H1 (cell line): ENCODE data around the gene ZSWIM4. TPM values are rescaled to one million over a fixed set of nuclear protein-coding genes. Genes with fewer than 3 reads are reported as not detected.

Experiments
- CTCF ChIA-PET: fragments of 300-600 bp; sonication (Branson Sonifier 250); formaldehyde crosslinking; loops from one replicate; lab custom pipeline; 2021; ENCODE audit not compliant: partially characterized antibody; lab: Charles Lee
- POLR2A ChIA-PET: fragments of 300-600 bp; sonication (Branson Sonifier 250); formaldehyde crosslinking; loops from one replicate; lab custom pipeline; 2021; ENCODE audit warnings: inconsistent platforms; ENCODE audit not compliant: partially characterized antibody; lab: Charles Lee
- DNase-seq, 2 experiments: peaks; one replicate each; pipeline versions ENCODE4 v3.0.0 to v3.0.0-alpha.2; 2010 to 2022; ENCODE audit warnings: low spot score in 2 of 2, low read depth in 1 of 2, mixed read lengths in 1 of 2
- FAIRE-seq: peaks from 2 replicates; lab custom pipeline; 2011; peaks lifted over from hg19 to GRCh38; lab: Jason Lieb, UNC
- H2AFZ ChIP-seq: 2 replicates; pipeline ENCODE4 v1.8.1; 2012; ENCODE audit warnings: low read length, inconsistent platforms
- H2AK5ac ChIP-seq: 2 replicates; pipeline ENCODE4 v1.6.1; 2013; ENCODE audit warnings: low read depth, low read length
- H2BK120ac ChIP-seq: replicated peaks from 2 replicates; pipeline ENCODE3; 2013; ENCODE audit warnings: low read depth, low read length, inconsistent platforms
- H2BK12ac ChIP-seq: 2 replicates; pipeline ENCODE4 v1.6.1; 2013; ENCODE audit warnings: low read depth, low read length
- H2BK15ac ChIP-seq: 2 replicates; pipeline ENCODE4 v1.6.1; 2013; ENCODE audit warnings: low read length
- H2BK20ac ChIP-seq: 2 replicates; pipeline ENCODE4 v1.6.1; 2013; ENCODE audit warnings: low read length
- H2BK5ac ChIP-seq: 2 replicates; pipeline ENCODE4 v1.6.1; 2013; ENCODE audit warnings: low read depth, low read length
- H3K14ac ChIP-seq: 2 replicates; pipeline ENCODE4 v1.6.1; 2013; ENCODE audit warnings: inconsistent platforms; ENCODE audit not compliant: insufficient read length
- H3K18ac ChIP-seq: 2 replicates; pipeline ENCODE4 v1.6.1; 2013; ENCODE audit warnings: low read length; ENCODE audit errors: extremely low read depth
- H3K23ac ChIP-seq: 2 replicates; pipeline ENCODE4 v1.6.1; 2013; ENCODE audit warnings: inconsistent platforms; ENCODE audit not compliant: insufficient read length
- H3K23me2 ChIP-seq: 2 replicates; pipeline ENCODE4 v1.6.1; 2013; ENCODE audit warnings: low read depth, low read length
- H3K27ac ChIP-seq: 2 replicates; pipeline ENCODE4 v1.6.1; 2011; ENCODE audit warnings: low read depth, low read length, inconsistent platforms
- H3K27me3 ChIP-seq, 4 experiments: replicated peaks in 1 of 4; 1 replicate in 1 of 4; 2 replicates in 3 of 4; pipeline versions ENCODE4 v1.6.1 to v1.8.1; 2011 to 2013; ENCODE audit warnings: low read length in 3 of 4, mild to moderate bottlenecking in 3 of 4, inconsistent platforms in 2 of 4, mixed read lengths in 2 of 4, moderate library complexity in 1 of 4; ENCODE audit not compliant: control insufficient read depth in 3 of 4, insufficient read depth in 3 of 4; ENCODE audit errors: extremely low read depth in 1 of 4
- H3K36me3 ChIP-seq, 4 experiments: 2 replicates each; pipeline versions ENCODE4 v1.6.1 to v1.8.1; 2011 to 2013; ENCODE audit warnings: mild to moderate bottlenecking in 4 of 4, low read length in 3 of 4, moderate library complexity in 2 of 4, control low read depth in 1 of 4, inconsistent platforms in 1 of 4; ENCODE audit not compliant: insufficient read depth in 4 of 4, control insufficient read depth in 2 of 4
- H3K4ac ChIP-seq: replicated peaks from 2 replicates; pipeline ENCODE3; 2013; ENCODE audit warnings: low read length, low read depth, mixed read lengths, inconsistent platforms; ENCODE audit not compliant: insufficient read length
- H3K4me1 ChIP-seq, 4 experiments: replicated peaks in 1 of 4; 1 replicate in 1 of 4; 2 replicates in 3 of 4; pipeline versions ENCODE4 v1.6.1 to v1.8.1; 2011 to 2013; ENCODE audit warnings: low read length in 3 of 4, inconsistent platforms in 2 of 4, mixed read lengths in 1 of 4; ENCODE audit not compliant: insufficient read depth in 4 of 4, control insufficient read depth in 3 of 4
- H3K4me2 ChIP-seq, 2 experiments: 2 replicates each; pipeline versions ENCODE4 v1.6.1 to v1.8.1; 2011 to 2013; ENCODE audit warnings: low read depth in 2 of 2, low read length in 2 of 2, control low read depth in 1 of 2, inconsistent platforms in 1 of 2, mild to moderate bottlenecking in 1 of 2; ENCODE audit not compliant: insufficient read depth in 1 of 2
- H3K4me3 ChIP-seq, 4 experiments: fragments of 200-600, 300-600 bp in 1 of 4; sonication (generic), shearing (Covaris generic), sonication (Bioruptor Twin) in 1 of 4; 2 replicates each; pipeline versions ENCODE4 v1.5.1 to v1.8.1; 2011 to 2016; ENCODE audit warnings: low read length in 4 of 4, low read depth in 3 of 4, control low read depth in 2 of 4, inconsistent platforms in 2 of 4, mild to moderate bottlenecking in 2 of 4, mixed read lengths in 1 of 4, moderate library complexity in 1 of 4; ENCODE audit not compliant: insufficient read depth in 2 of 4; ENCODE audit errors: extremely low read depth in 1 of 4
- H3K56ac ChIP-seq: replicated peaks from 2 replicates; pipeline ENCODE3; 2013; ENCODE audit warnings: low read depth, mild to moderate bottlenecking, mixed read lengths, low read length, inconsistent platforms; ENCODE audit not compliant: insufficient read length
- H3K79me1 ChIP-seq: 2 replicates; pipeline ENCODE4 v1.6.1; 2013; ENCODE audit warnings: low read depth, low read length, control low read depth
- H3K79me2 ChIP-seq, 2 experiments: 2 replicates each; pipeline versions ENCODE4 v1.6.1 to v1.8.1; 2012 to 2013; ENCODE audit warnings: low read length in 2 of 2, mild to moderate bottlenecking in 2 of 2, inconsistent platforms in 1 of 2; ENCODE audit not compliant: insufficient read depth in 2 of 2, control insufficient read depth in 1 of 2
- H3K9ac ChIP-seq, 4 experiments: replicated peaks in 1 of 4; 1 replicate in 1 of 4; 2 replicates in 3 of 4; pipeline versions ENCODE4 v1.6.1 to v1.8.1; 2011 to 2013; ENCODE audit warnings: low read depth in 3 of 4, low read length in 3 of 4, control low read depth in 2 of 4, mild to moderate bottlenecking in 2 of 4, moderate library complexity in 2 of 4, inconsistent platforms in 1 of 4; ENCODE audit errors: extremely low read depth in 1 of 4
- H3K9me3 ChIP-seq, 2 experiments: 2 replicates each; pipeline versions ENCODE4 v1.6.1 to v1.8.1; 2012 to 2013; ENCODE audit warnings: mild to moderate bottlenecking in 2 of 2, moderate library complexity in 2 of 2, control low read depth in 1 of 2, inconsistent platforms in 1 of 2, low read depth in 1 of 2, low read length in 1 of 2, mixed read lengths in 1 of 2; ENCODE audit not compliant: insufficient read depth in 2 of 2
- H4K20me1 ChIP-seq, 2 experiments: replicated peaks in 1 of 2; 2 replicates each; pipeline versions ENCODE3 to v1.8.1; 2011 to 2013; ENCODE audit warnings: inconsistent platforms in 2 of 2, low read length in 2 of 2, mild to moderate bottlenecking in 1 of 2; ENCODE audit not compliant: insufficient read depth in 2 of 2, control insufficient read depth in 1 of 2
- H4K5ac ChIP-seq: 2 replicates; pipeline ENCODE4 v1.6.1; 2013; ENCODE audit warnings: low read length, low read depth, mixed read lengths, inconsistent platforms; ENCODE audit not compliant: insufficient read length
- H4K8ac ChIP-seq: 2 replicates; pipeline ENCODE4 v1.8.0; 2013; ENCODE audit warnings: mild to moderate bottlenecking, moderate library complexity, low read length, inconsistent platforms; ENCODE audit not compliant: insufficient read depth; ENCODE audit errors: extremely low read depth
- H4K91ac ChIP-seq: replicated peaks from 2 replicates; pipeline ENCODE3; 2013; ENCODE audit warnings: low read length, mixed read lengths, inconsistent platforms; ENCODE audit not compliant: insufficient read length
- HDAC6 ChIP-seq: IDR thresholded peaks from one replicate; pipeline ENCODE4 v1.7.1; 2012; ENCODE audit warnings: low read depth, mild to moderate bottlenecking, inconsistent platforms, low read length, moderate library complexity
- TEAD4 ChIP-seq: IDR thresholded peaks from 2 replicates; pipeline ENCODE4 v1.6.1; 2012; ENCODE audit warnings: low read depth, low read length, inconsistent platforms, mixed read lengths
- WGBS, 2 experiments: shearing (Covaris generic) in 1 of 2; methylation state at CpG; one replicate each; pipeline versions ENCODE4 v1.1.6 to v1.1.7; 2013 to 2015; ENCODE audit warnings: low lambda C conversion rate in 2 of 2, mixed read lengths in 2 of 2, inconsistent platforms in 1 of 2, low coverage in 1 of 2, missing lambda C conversion rate in 1 of 2; ENCODE audit not compliant: insufficient replicate concordance in 2 of 2, insufficient coverage in 1 of 2, insufficient read length in 1 of 2; ENCODE audit errors: extremely low coverage in 1 of 2, missing lambda C conversion rate in 1 of 2; 5-methylcytosine and 5-hydroxymethylcytosine counted together
- polyA plus RNA-seq, 7 experiments: library from polyadenylated mRNA; depleted of rRNA in 3 of 7; stranded (reverse) in 5 of 7; unstranded in 2 of 7; fragments of >200 nt in 5 of 7; fragments of 200-250 nt in 2 of 7; gene quantifications; 1 replicate in 5 of 7; 2 replicates in 1 of 7; 4 replicates in 1 of 7; pipeline versions ENCODE4 v1.2.1 to v1.2.3, GENCODE V29; 2011 to 2013; ENCODE audit warnings: missing spikeins in 2 of 7, mixed read lengths in 2 of 7
- total RNA-seq: library from RNA; stranded (reverse); fragmentation: NEBNext Ultra II Directional; extraction: Animal tissue kit (Norgen Biotek cat#: 25700); gene quantifications from 2 replicates; pipeline ENCODE4 v1.2.1, GENCODE V29; 2021

ZSWIM4 gene
- total and polyA plus RNA-seq, 2 of the 8 experiments (the other 6 are each of a cell fraction or from before 2014, with no cell fraction given): 12.2 to 31.1 TPM

GRCh38 chr19:13814550-13814949, 19.3 kb downstream of the ZSWIM4 start:
- FAIRE-seq: no peak
- H3K79me2 ChIP-seq: no peaks in the 10 kb centered on the region
- H3K23ac ChIP-seq: no peak overlapping the region
- no peak overlapping the region for H2BK15ac ChIP-seq
- no peak overlapping the region for H2BK120ac ChIP-seq
- no peak overlapping the region for H2BK5ac ChIP-seq
- no peak overlapping the region for H4K91ac ChIP-seq
- H3K14ac ChIP-seq: no peak overlapping the region
- no peak overlapping the region for H3K4me3 ChIP-seq
- no peak overlapping the region for H2AK5ac ChIP-seq
- no peaks in the 10 kb centered on the region for H3K9me3 ChIP-seq
- H3K9ac ChIP-seq: no peak overlapping the region
- ChIA-PET POLR2A (interaction anchor here (0.6 to 7.7 kb wide), 6 partner anchors 9 to 32 kb away, joined by 3 to 55 read pairs (median 16); partner anchors contain the start of gene ZSWIM4), CTCF (interaction anchor here (0.6 to 3.8 kb wide), 7 partner anchors 8 to 208 kb away, joined by 3 to 20 read pairs (median 4); no protein-coding TSS in a partner anchor)
- H3K56ac ChIP-seq: no peak overlapping the region
- H3K27ac ChIP-seq: no peak overlapping the region
- peaks cover 0 to 2% of the 10 kb centered on the region in 2 experiments for H4K20me1 ChIP-seq
- no peak overlapping the region for H2BK12ac ChIP-seq
- no peak overlapping the region for H3K4ac ChIP-seq
- no peak overlapping the region for H4K5ac ChIP-seq
- peaks cover 7% of the 10 kb centered on the region; the same call in 1 of the 2 replicates for H3K23me2 ChIP-seq
- peaks cover 0 to 5% (median 4%) of the 10 kb centered on the region in 4 experiments; a peak in 5 of 7 replicates for H3K4me1 ChIP-seq
- TF ChIP-seq HDAC6 (no peak), TEAD4 (no peak)
- 0 out of 2 replicates have a peak overlapping the region, but pooled peaks have one; percentile 3 for H4K8ac ChIP-seq
- no peak overlapping the region for H3K4me2 ChIP-seq
- H2BK20ac ChIP-seq: no peak overlapping the region
- H3K18ac ChIP-seq: no peak overlapping the region
- no peaks in the 10 kb centered on the region for H3K27me3 ChIP-seq
- WGBS, 2 experiments: 95% methylated on average over 21 of the region's 21 CpGs; no CpG with 5 or more reads in 1 of the 2 experiments
- H3K79me1 ChIP-seq: peaks cover 3% of the 10 kb centered on the region; the same call in 1 of the 2 replicates
- H3K36me3 ChIP-seq: peaks cover 2 to 30% (median 8%) of the 10 kb centered on the region in 4 experiments; a peak in 5 of 8 replicates
- no peak for DNase-seq
- no peak overlapping the region for H2AFZ ChIP-seq
